Left lung (tissue), 14 donors: ENCODE data around the gene IMMP1L. TPM values are rescaled to one million over a fixed set of nuclear protein-coding genes. Genes with fewer than 3 reads are reported as not detected.

Experiments
- ATAC-seq: fragments of 200-7000 bp; cut with Tn5 transposase; one replicate; pipeline ENCODE4 v1.9.1; 2020; ENCODE audit warnings: moderate library complexity
- DNase-seq, 4 donors: peaks; one replicate each; pipeline ENCODE4 v3.0.0-alpha.2; 2013 to 2020
- H3K27ac ChIP-seq, 2 donors: fragments of 200-600 bp; sonication (generic) in 1 of 2; one replicate each; pipeline versions ENCODE4 v1.5.0 to v1.8.0; 2020 to 2021
- H3K27me3 ChIP-seq, 2 donors: fragments of 200-600 bp; sonication (generic) in 1 of 2; one replicate each; pipeline versions ENCODE4 v1.5.0 to v1.8.0; 2020 to 2021
- H3K36me3 ChIP-seq, 2 donors: fragments of 200-600 bp; sonication (generic) in 1 of 2; one replicate each; pipeline versions ENCODE4 v1.5.0 to v1.8.0; 2020 to 2021
- H3K4me1 ChIP-seq, 2 donors: fragments of 200-600 bp; one replicate each; pipeline ENCODE4 v1.8.0; 2021
- H3K4me3 ChIP-seq, 2 donors: fragments of 200-600 bp; sonication (generic) in 1 of 2; one replicate each; pipeline versions ENCODE4 v1.5.0 to v1.8.0; 2020 to 2021; ENCODE audit warnings: mild to moderate bottlenecking in 1 of 2
- H3K9me3 ChIP-seq, 2 donors: fragments of 200-600 bp; sonication (generic) in 1 of 2; one replicate each; pipeline versions ENCODE4 v1.5.0 to v1.8.0; 2020 to 2021
- intact Hi-C, 2 donors: fragments of 100-400 bp; cut with DNase I; formaldehyde crosslinking; loops; one replicate each; pipeline versions ENCODE4 v1.11.2 to v1.14.2; 2022
- long read RNA-seq, 12 donors: library from polyadenylated mRNA in 2 of 12; unstranded in 2 of 12; transcript quantifications; one replicate each; pipeline ENCODE4 v2.0.0 and lab custom pipeline, GENCODE V29; 2019 to 2026
- polyA plus RNA-seq, 6 donors: library from polyadenylated mRNA; unstranded; fragments of 120-200 nt; gene quantifications; one replicate each; pipeline ENCODE4 v1.2.1, GENCODE V29; 2013; ENCODE audit not compliant: insufficient read length in 6 of 6
- total RNA-seq, 2 donors: library from RNA; stranded (reverse); fragmentation: NEBNext Ultra II Directional; extraction: Animal tissue kit (Norgen Biotek cat#: 25700); gene quantifications; one replicate each; pipeline ENCODE4 v1.2.1, GENCODE V29; 2021
- TF ChIP-seq, protein P1 (sequence below), 2 donors: fragments of 200-600 bp; sonication (generic) in 1 of 2; IDR thresholded peaks; one replicate each; pipeline versions ENCODE4 v1.5.0 to v1.8.0; 2021; ENCODE audit warnings: antibody characterized with exemption in 2 of 2
- donor health status: DM: no; HTN: yes; CAD: no.
- donor health status: DM: no; HTN: no; CAD: no.

The IMMP1L gene, protein sequence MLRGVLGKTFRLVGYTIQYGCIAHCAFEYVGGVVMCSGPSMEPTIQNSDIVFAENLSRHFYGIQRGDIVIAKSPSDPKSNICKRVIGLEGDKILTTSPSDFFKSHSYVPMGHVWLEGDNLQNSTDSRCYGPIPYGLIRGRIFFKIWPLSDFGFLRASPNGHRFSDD
- total RNA-seq, result 10 to 100 TPM; 15.8 to 23.6 TPM
- 10 to 100 TPM; 40.0 to 51.3 (median 48.2) TPM for polyA plus RNA-seq
- long read RNA-seq, donor 1, transcript IMMP1L-213 (3 exons, 314 nt), result major isoform, 25 of 32 reads
- long read RNA-seq, donor 1, partial matches to known transcripts, result 0 of 32 reads
- long read RNA-seq, donor 1, other reads (novel, unspliced or antisense), result 0 of 32 reads
- long read RNA-seq, donor 2, transcript IMMP1L-213 (3 exons, 314 nt), result major isoform, 26 of 32 reads
- long read RNA-seq, donor 2, partial matches to known transcripts, result 0 of 32 reads
- long read RNA-seq, donor 2, other reads (novel, unspliced or antisense), result 0 of 32 reads
- long read RNA-seq, donor 3, transcript IMMP1L-213 (3 exons, 314 nt), result major isoform, 31 of 41 reads
- long read RNA-seq, donor 3, transcript IMMP1L-202 (4 exons, 469 nt), result minor isoform, 5 of 41 reads
- long read RNA-seq, donor 3, partial matches to known transcripts, result 0 of 41 reads
- long read RNA-seq, donor 3, other reads (novel, unspliced or antisense), result 0 of 41 reads
- long read RNA-seq, donor 4, transcript IMMP1L-213 (3 exons, 314 nt), result major isoform, 7 of 17 reads
- long read RNA-seq, donor 4, transcript IMMP1L-209 (6 exons, 685 nt), result minor isoform, 5 of 17 reads
- long read RNA-seq, donor 4, partial matches to known transcripts, result 0 of 17 reads
- long read RNA-seq, donor 4, other reads (novel, unspliced or antisense), result 4 of 17 reads
- long read RNA-seq, donor 5, transcript IMMP1L-212 (2 exons, 463 nt), result minor isoform, 5 of 27 reads
- long read RNA-seq, donor 5, transcript IMMP1L-213 (3 exons, 314 nt), result major isoform, 16 of 27 reads
- long read RNA-seq, donor 5, transcript IMMP1L-209 (6 exons, 685 nt), result minor isoform, 6 of 27 reads
- long read RNA-seq, donor 5, partial matches to known transcripts, result 0 of 27 reads
- long read RNA-seq, donor 5, other reads (novel, unspliced or antisense), result 0 of 27 reads
- long read RNA-seq, donor 6, transcript IMMP1L-213 (3 exons, 314 nt), result major isoform, 35 of 42 reads
- long read RNA-seq, donor 6, partial matches to known transcripts, result 0 of 42 reads
- long read RNA-seq, donor 6, other reads (novel, unspliced or antisense), result 0 of 42 reads
- long read RNA-seq, donor 7, transcript IMMP1L-213 (3 exons, 314 nt), result major isoform, 20 of 30 reads
- long read RNA-seq, donor 7, transcript IMMP1L-212 (2 exons, 463 nt), result minor isoform, 5 of 30 reads
- long read RNA-seq, donor 7, partial matches to known transcripts, result 5 of 30 reads
- long read RNA-seq, donor 7, other reads (novel, unspliced or antisense), result 0 of 30 reads
- long read RNA-seq, donor 8, transcript IMMP1L-213 (3 exons, 314 nt), result major isoform, 10 of 12 reads
- long read RNA-seq, donor 8, partial matches to known transcripts, result 0 of 12 reads
- long read RNA-seq, donor 8, other reads (novel, unspliced or antisense), result 0 of 12 reads
- long read RNA-seq, donor 9, partial matches to known transcripts, result 0 of 1 reads
- long read RNA-seq, donor 9, other reads (novel, unspliced or antisense), result 0 of 1 reads
- long read RNA-seq, donor 10, partial matches to known transcripts, result 0 of 12 reads
- long read RNA-seq, donor 10, other reads (novel, unspliced or antisense), result 7 of 12 reads
- long read RNA-seq, donor 11, transcript IMMP1L-202 (4 exons, 469 nt), result minor isoform, 5 of 51 reads
- long read RNA-seq, donor 11, transcript IMMP1L-212 (2 exons, 463 nt), result minor isoform, 8 of 51 reads
- long read RNA-seq, donor 11, transcript IMMP1L-213 (3 exons, 314 nt), result major isoform, 37 of 51 reads
- long read RNA-seq, donor 11, partial matches to known transcripts, result 0 of 51 reads
- long read RNA-seq, donor 11, other reads (novel, unspliced or antisense), result 0 of 51 reads
- long read RNA-seq, donor 12, transcript IMMP1L-213 (3 exons, 314 nt), result major isoform, 11 of 14 reads
- long read RNA-seq, donor 12, partial matches to known transcripts, result 0 of 14 reads
- long read RNA-seq, donor 12, other reads (novel, unspliced or antisense), result 0 of 14 reads

GRCh38 chr11:31509429-31510345, at the start of gene IMMP1L, which contains the start of gene ELP4:
TSS of gene IMMP1L (minus strand) at chr11:31509622. CDS start at chr11:31463276, 46,346 bp downstream.
TSS of gene ELP4 (plus strand) at chr11:31509767. CDS start at chr11:31509785, 18 bp downstream.
- H3K27me3 ChIP-seq, result no peaks in the 10 kb centered on the region
- ATAC-seq (peak; percentile 100), DNase-seq (peak; percentile 90 to 97 (median 96))
- TF ChIP-seq, protein P1, sequence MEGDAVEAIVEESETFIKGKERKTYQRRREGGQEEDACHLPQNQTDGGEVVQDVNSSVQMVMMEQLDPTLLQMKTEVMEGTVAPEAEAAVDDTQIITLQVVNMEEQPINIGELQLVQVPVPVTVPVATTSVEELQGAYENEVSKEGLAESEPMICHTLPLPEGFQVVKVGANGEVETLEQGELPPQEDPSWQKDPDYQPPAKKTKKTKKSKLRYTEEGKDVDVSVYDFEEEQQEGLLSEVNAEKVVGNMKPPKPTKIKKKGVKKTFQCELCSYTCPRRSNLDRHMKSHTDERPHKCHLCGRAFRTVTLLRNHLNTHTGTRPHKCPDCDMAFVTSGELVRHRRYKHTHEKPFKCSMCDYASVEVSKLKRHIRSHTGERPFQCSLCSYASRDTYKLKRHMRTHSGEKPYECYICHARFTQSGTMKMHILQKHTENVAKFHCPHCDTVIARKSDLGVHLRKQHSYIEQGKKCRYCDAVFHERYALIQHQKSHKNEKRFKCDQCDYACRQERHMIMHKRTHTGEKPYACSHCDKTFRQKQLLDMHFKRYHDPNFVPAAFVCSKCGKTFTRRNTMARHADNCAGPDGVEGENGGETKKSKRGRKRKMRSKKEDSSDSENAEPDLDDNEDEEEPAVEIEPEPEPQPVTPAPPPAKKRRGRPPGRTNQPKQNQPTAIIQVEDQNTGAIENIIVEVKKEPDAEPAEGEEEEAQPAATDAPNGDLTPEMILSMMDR (IDR thresholded peaks at IDR 0.05), result no peak
- H3K9me3 ChIP-seq, result no peaks in the 10 kb centered on the region
- H3K4me1 ChIP-seq, result peaks cover 6 to 30% of the 10 kb centered on the region in 2 donors
- no peaks in the 10 kb centered on the region for H3K36me3 ChIP-seq
- intact Hi-C loops, result no loop called here
- peak within 1 kb of the TSS; percentile 74 to 81 for H3K4me3 ChIP-seq
- peak within 1 kb of the TSS; percentile 79 to 82 for H3K27ac ChIP-seq

GRCh38 chr11:31558001-31558400, 48.6 kb upstream of the IMMP1L start:
- Histone ChIP-seq H3K27ac (no peak overlapping the region), H3K4me3 (no peak overlapping the region), H3K27me3 (no peaks in the 10 kb centered on the region), H3K36me3 (no peaks in the 10 kb centered on the region), H3K9me3 (no peaks in the 10 kb centered on the region), H3K4me1 (no peaks in the 10 kb centered on the region)
- TF ChIP-seq, protein P1 (IDR thresholded peaks at IDR 0.05), result no peak
- intact Hi-C loops, result no loop called here
- no peak for ATAC-seq
- peak in 2 of 4 donors; percentile 15 to 34 for DNase-seq

- no peak for DNase-seq
- Histone ChIP-seq H3K4me1 (no peaks in the 10 kb centered on the region), H3K27me3 (no peaks in the 10 kb centered on the region), H3K4me3 (no peak overlapping the region), H3K27ac (no peak overlapping the region), H3K9me3 (no peaks in the 10 kb centered on the region), H3K36me3 (no peaks in the 10 kb centered on the region)
- no peak for ATAC-seq
- intact Hi-C loops, result no loop called here
- TF ChIP-seq, protein P1 (IDR thresholded peaks at IDR 0.05), result no peak
Observed at GRCh38 chr11:31555938-31556337, 46.5 kb upstream of the IMMP1L start.
